Head of caudate nucleus (tissue), 42 donors: ENCODE data around the gene AKAP1.

Source experiments
- DNase-seq, 42 donors: peaks; one replicate each; pipeline versions ENCODE4 v3.0.0 to v3.0.0-alpha.2; 2020 to 2021; ENCODE audit warnings: mixed read lengths in 7 of 42
- intact Hi-C: fragments of 100-400 bp; cut with DNase I; formaldehyde crosslinking; loops from one replicate; pipeline ENCODE4 v1.15.0; 2022

The AKAP1 gene

GRCh38 chr17:57071991-57072944 lies 12.8 kb upstream of the AKAP1 start:
- DNase-seq, result no peak
- intact Hi-C loops, result no loop called here

DNA sequence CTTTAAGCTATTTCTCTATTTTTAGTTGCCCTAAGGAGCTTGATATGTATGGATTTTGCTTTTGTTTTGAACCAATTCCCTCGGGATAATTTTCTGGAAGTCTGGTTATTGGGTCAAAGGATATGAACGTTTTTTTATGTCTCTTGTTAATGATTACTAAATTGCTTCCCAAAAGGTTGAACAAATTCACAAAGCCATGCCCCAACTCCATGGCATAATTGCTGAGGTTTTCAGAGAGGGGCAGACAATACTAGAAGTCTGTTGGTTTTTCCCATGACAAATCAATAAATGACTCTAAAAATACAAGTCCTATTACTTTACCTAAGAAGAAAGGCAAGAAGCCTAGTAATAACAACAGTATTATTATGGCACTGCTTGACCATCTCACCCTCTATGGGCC lies 11.4 kb upstream of the AKAP1 start:
- intact Hi-C loops, result no loop called here
- no peak for DNase-seq

GRCh38 chr17:57075193-57075592 lies 9.9 kb upstream of the AKAP1 start:
- DNase-seq, result no peak
- intact Hi-C loops, result no loop called here

DNA sequence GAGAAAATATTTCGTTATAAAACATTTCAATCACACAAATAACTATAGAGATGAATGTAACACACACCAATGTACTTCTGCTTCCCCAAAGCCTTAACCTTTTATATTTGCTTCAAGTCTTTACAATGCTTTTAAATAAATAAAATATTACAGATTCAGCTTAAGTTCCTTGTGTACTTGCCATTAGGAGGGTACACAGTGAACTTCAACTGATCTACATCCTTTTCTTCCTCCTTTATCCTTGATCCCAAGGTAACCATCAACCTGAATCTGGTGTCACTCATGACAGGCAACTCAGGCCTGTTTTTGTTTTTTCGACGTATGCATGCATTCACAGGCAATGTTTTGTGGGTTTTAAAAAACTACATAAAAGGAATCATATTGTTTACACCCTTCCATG lies 9.3 kb upstream of the AKAP1 start:
- intact Hi-C loops, result no loop called here
- DNase-seq, result no peak

GRCh38 chr17:57077000-57077399 lies 8.0 kb upstream of the AKAP1 start:
- DNase-seq, result no peak
- intact Hi-C loops, result no loop called here

- no peak for DNase-seq
- intact Hi-C loops, result no loop called here
Observed at GRCh38 chr17:57078274-57078673, 6.8 kb upstream of the AKAP1 start.

DNA sequence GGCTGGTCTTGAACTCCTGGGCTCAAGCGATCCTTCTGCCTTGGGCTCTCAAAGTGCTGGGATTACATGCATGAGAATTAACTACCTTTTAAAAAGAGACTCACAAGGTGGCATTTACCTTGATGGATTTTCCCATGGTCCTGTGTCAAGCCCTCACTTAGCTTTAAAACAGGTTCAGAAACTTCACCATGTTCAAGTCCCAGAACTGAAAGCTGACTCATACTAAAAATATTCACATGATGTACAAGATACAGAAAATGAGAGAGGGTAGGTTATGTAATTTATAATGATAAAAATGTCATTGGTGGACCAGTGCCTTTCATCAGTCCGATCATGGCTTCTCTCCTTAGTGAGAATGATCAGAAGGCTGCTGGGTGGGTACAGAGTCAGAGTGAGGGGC lies 4.3 kb upstream of the AKAP1 start:
- DNase-seq, result no peak
- intact Hi-C loops, result loop anchor here (10.0 kb wide), 1 partner anchor 106 kb away; the partner anchor contains the start of gene SCPEP1

DNA sequence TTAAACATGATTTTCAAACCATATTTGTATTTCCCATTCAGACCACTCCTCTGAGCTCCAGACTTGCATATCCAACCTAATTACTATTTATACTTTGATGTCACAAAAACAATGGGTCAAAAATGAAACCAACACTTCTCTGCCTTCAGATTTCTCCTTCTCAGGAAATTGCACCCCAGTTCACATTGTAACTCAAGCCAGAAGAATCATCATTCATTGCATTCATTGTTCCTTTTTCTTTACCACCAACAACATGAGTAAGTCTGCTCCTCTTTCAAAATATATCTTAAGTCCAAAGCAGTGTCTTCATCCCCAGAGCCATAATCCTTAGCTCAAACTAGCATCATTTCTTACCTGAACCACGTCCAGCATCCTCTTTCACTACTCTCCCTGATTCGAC lies 2.6 kb upstream of the AKAP1 start:
- no peak for DNase-seq
- intact Hi-C loops, result loop anchor here (10.0 kb wide), 1 partner anchor 108 kb away; the partner anchor contains the start of gene SCPEP1

GRCh38 chr17:57084361-57084801 lies 665 bp upstream of the AKAP1 start:
- no peak for DNase-seq
- intact Hi-C loops, result loop anchor here (10.0 kb wide), 1 partner anchor 110 kb away; the partner anchor contains the start of gene SCPEP1

DNA sequence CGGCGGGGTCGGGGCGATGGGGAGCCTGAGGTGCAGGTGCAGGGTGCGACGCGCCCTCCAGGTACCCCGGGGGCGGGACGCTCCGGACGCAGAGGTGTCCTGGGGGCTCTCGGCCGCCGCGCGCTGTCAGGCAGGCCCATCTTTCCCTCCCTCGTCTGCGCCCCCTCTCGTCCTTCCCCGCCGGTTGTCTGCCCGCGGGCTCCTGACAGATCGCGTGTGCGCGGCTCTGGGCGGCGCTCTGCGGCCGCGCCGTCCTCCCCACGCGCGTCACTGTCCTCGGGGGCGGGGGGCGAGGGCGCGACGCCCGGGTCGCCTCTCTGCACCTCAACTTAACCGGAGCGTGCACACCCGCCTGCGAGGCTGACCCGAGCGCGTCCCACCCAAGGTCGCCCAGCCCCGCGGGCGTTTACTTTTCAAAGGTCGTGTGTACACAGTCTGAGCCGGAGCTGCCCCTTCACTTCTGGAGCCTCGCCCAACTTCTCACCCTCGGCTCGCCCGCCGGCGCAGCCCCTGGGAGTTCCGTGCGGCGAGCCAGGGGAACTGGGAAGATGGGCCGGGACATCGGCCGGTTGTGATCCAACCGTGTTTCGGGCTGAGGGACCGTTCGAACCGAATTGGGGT lies 512 bp downstream of the AKAP1 start:
- peak in 40 of 42 donors; percentile 42 to 82 (median 64) for DNase-seq
- intact Hi-C loops, result loop anchor here (10.0 kb wide), 1 partner anchor 111 kb away; the partner anchor contains the start of gene SCPEP1

GRCh38 chr17:57086069-57086930 lies 1.3 kb downstream of the AKAP1 start:
- intact Hi-C loops, result loop anchor here (10.0 kb wide), 1 partner anchor 111 kb away; the partner anchor contains the start of gene SCPEP1
- DNase-seq, result peak in 24 of 42 donors; percentile 15 to 60 (median 37)

DNA sequence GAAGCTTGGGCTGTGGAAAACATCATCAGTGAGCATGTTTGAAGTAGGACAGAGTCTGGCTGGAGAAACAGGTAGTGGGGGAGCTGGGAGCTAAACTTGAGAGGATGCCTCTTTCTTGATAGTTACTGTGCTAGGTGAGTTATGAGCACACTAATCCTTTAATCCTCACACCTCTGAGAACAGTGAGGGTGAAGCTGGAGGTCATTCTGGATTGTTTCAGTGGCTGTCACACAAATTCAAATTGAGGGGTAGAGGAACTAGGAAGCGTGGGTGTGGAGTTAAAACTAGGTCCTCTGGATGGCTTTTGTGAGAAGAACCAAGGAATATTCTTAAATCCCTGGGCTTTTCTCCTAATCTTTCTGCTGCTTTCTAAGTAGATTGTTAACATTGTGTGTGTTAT lies 3.3 kb downstream of the AKAP1 start:
- intact Hi-C loops, result loop anchor here (10.0 kb wide), 1 partner anchor 113 kb away; the partner anchor contains the start of gene SCPEP1
- no peak for DNase-seq

- DNase-seq, result no peak
Observed at GRCh38 chr17:57089391-57089790, 4.3 kb downstream of the AKAP1 start.

DNA sequence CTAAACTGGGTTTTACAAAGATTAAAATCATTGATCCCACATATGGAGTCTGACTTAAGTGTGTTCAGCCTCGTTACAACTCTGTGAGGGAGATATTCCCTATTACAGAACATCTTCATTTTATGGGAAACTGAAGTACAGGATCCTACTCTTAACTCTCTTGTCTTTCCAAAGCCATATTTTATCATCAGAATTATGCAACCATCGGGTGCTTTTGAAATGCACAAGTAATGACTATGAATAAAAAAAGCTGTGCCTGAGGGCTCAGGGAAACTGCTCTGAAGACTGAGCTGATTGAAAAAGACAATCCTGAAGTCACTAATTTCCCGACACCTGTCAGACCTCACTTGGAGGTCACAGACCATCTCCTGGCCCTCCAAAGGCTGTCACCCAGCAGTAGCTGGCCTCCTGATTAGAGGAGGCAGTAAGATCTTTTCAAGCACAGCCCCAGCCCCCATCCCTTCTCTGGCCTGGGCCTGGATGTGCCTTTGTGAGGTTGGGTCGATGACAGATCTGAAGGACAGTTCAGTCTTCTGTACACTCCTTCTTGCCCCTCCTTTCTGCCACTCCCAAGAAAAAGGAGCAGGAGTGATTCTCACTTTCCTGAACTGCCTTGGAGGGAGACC lies 5.6 kb downstream of the AKAP1 start:
- peak in 1 of 42 donors; percentile 25 for DNase-seq
- intact Hi-C loops, result no loop called here

More at GRCh38 chr17:57089391-57089790, 4.3 kb downstream of the AKAP1 start:
- intact Hi-C loops, result loop anchor here (10.0 kb wide), 1 partner anchor 115 kb away; the partner anchor contains the start of gene SCPEP1

- intact Hi-C loops, result no loop called here
- DNase-seq, result peak in 39 of 42 donors; percentile 14 to 79 (median 55)
Observed at GRCh38 chr17:57091186-57091618, 6.2 kb downstream of the AKAP1 start.

DNA sequence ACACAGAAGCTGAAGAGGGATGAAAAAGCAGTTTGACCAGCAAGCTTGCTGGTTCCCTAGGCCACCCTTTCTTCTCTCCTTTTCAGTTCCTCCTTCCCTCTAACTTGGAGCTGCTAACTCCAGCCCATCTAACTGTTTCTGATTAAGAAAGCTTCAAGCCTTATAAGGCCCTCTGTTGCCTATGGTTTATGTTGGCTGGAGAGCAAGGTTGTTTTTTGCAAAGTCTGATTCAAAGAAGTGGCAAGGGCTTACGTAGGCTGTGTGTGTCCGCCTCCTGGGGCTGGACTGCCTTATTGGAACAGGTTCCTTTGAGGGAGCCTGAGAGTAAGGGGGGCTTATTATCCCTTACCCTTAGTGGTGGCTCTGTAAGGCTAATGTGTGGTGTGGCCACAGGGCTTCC lies 7.1 kb downstream of the AKAP1 start:
- no peak for DNase-seq
- intact Hi-C loops, result no loop called here

GRCh38 chr17:57092779-57093178 lies 7.7 kb downstream of the AKAP1 start:
- peak in 9 of 42 donors; percentile 24 to 64 (median 45) for DNase-seq
- intact Hi-C loops, result no loop called here

DNA sequence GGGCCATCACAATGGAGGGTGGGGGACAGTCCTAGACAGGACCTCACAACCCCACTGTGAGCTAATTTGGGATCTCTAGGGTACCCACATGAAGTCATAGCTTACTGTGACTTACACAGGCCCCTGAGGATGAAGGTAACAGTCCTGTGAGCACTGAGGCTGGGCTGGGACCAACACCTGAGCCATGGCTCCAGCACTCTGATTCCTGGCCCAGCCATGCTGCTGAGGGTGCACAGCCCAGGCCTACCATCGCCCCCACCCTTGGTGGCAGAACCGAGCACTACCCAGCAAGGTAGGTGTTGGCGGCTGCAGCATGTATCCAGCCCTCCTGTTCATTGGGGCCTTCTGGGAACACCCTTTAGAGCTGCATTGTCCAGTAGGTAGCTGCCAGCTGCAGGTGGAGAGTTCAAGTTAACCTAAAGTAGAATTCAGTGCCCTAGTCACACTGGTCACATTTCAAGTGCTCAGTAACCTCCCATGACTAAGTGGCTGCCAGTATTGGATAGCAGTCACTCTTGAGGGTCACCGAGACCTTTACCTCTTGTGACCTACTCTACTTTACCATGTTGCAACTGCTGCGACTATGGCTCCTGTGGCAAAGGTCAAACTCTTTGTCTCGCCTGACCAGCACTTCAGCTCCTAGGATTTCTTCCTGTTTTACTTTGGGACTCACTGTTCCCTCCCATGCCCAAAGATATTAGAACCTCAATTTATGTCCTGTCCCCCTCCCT lies 11.6 kb downstream of the AKAP1 start:
- no peak for DNase-seq
- intact Hi-C loops, result no loop called here
